Esophagus muscularis mucosa (tissue), 4 donors: ENCODE data around the gene EXOC7. TPM values are rescaled to one million over a fixed set of nuclear protein-coding genes. Genes with fewer than 3 reads are reported as not detected.

Experiments
- DNase-seq: peaks from one replicate; pipeline ENCODE4 v3.0.0-alpha.2; 2017; ENCODE audit errors: extremely low spot score
- H3K27ac ChIP-seq, 4 donors: fragments of 200-600 bp; sonication (generic); replicated peaks in 1 of 4; 1 replicate in 3 of 4; 2 replicates in 1 of 4; pipeline ENCODE4 v1.5.1; 2016 to 2019; ENCODE audit warnings: mild to moderate bottlenecking in 1 of 4
- H3K27me3 ChIP-seq, 4 donors: fragments of 200-600 bp; sonication (generic); one replicate each; pipeline versions ENCODE4 v1.5.1 to v1.6.0; 2016 to 2019
- H3K36me3 ChIP-seq, 4 donors: fragments of 200-600 bp; sonication (generic); one replicate each; pipeline ENCODE4 v1.5.1; 2016 to 2019
- H3K4me1 ChIP-seq, 4 donors: fragments of 200-600 bp; sonication (generic); one replicate each; pipeline ENCODE4 v1.5.1; 2016 to 2019
- H3K4me3 ChIP-seq, 4 donors: fragments of 200-600 bp; sonication (generic); 1 replicate in 2 of 4; 2 replicates in 2 of 4; pipeline ENCODE4 v1.5.1; 2016 to 2019; ENCODE audit warnings: mild to moderate bottlenecking in 4 of 4, moderate library complexity in 1 of 4
- H3K9me3 ChIP-seq, 4 donors: fragments of 200-600 bp; sonication (generic); 1 replicate in 3 of 4; 2 replicates in 1 of 4; pipeline ENCODE4 v1.5.1; 2016 to 2019
- EP300 ChIP-seq: sonication (generic); formaldehyde crosslinking; IDR thresholded peaks from one replicate; pipeline ENCODE4 v1.6.1; 2017; ENCODE audit warnings: antibody characterized with exemption
- POLR2A ChIP-seq: fragments of 450-650 bp; IDR thresholded peaks from one replicate; pipeline ENCODE4 v1.6.1; 2017; ENCODE audit warnings: antibody characterized with exemption, moderate library complexity, mild to moderate bottlenecking, low read depth
- POLR2AphosphoS5 ChIP-seq, 2 donors: sonication (generic); formaldehyde crosslinking; IDR thresholded peaks; one replicate each; pipeline ENCODE4 v1.6.1; 2017; ENCODE audit warnings: antibody characterized with exemption in 2 of 2
- WGBS: methylation state at CpG from one replicate; pipeline ENCODE4 v1.1.5; 2018; 5-methylcytosine and 5-hydroxymethylcytosine counted together
- intact Hi-C: fragments of 100-400 bp; cut with DNase I; formaldehyde crosslinking; loops from one replicate; pipeline ENCODE4 v1.15.1; 2023
- total RNA-seq, 4 donors: library from RNA; depleted of rRNA; stranded (reverse); fragments of >200 nt; gene quantifications; one replicate each; pipeline versions ENCODE4 v1.1.0 to v1.2.1, GENCODE V29; 2016
- TF ChIP-seq, protein P1 (sequence below), 3 experiments: fragments of 200-600 bp in 2 of 3; fragments of 450-650 bp in 1 of 3; sonication (generic) in 2 of 3; IDR thresholded peaks; one replicate each; pipeline ENCODE4 v1.5.1; 2017 to 2019; ENCODE audit warnings: antibody characterized with exemption in 3 of 3, mild to moderate bottlenecking in 2 of 3, moderate library complexity in 1 of 3

Gene EXOC7
- total RNA-seq, 4 donors from 2014 or later, result 65.2 to 94.4 (median 77.1) TPM

DNA sequence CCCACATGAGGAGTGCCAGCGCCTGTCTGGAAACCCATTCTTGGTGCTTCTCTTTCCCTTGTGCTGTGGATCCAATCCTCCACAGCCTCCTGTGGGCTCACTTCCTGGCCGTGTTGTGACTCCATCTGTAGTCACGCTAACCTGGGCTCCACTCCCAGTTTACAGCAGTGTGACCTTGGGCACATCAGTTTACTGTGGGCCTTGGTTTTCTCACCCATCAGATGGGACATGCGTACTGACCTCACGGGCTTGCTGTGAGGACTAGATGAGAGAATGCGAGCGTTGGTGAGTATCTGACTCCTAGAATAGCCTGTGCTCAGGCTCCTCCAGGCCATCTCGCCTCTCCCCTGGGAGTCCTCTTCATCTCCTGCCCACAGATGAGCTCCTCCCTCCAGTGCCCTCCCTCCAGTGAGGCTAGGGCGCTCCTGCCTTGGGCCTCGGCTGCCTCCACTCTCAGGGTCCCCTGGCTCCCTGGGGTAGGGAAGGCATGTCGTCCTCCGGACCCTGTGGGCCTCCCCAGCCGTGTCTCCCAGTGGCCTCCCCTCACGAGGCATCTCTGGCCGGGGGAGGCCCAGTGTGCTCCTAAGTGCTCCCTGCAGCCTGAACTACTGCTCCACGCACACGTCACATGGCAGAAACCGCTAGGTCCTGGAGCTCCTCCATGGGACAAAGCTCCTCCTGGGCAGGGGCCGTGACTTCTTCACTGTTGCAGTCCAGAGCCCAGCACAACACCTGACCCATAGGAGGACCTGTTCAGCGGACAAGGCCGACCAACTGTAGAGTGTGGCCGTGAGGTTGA lies 42.7 kb upstream of the EXOC7 start:
- TF ChIP-seq POLR2A (no peak), POLR2AphosphoS5 (IDR thresholded peaks at IDR 0.05) (no peak), EP300 (no peak)
- TF ChIP-seq, protein P1, sequence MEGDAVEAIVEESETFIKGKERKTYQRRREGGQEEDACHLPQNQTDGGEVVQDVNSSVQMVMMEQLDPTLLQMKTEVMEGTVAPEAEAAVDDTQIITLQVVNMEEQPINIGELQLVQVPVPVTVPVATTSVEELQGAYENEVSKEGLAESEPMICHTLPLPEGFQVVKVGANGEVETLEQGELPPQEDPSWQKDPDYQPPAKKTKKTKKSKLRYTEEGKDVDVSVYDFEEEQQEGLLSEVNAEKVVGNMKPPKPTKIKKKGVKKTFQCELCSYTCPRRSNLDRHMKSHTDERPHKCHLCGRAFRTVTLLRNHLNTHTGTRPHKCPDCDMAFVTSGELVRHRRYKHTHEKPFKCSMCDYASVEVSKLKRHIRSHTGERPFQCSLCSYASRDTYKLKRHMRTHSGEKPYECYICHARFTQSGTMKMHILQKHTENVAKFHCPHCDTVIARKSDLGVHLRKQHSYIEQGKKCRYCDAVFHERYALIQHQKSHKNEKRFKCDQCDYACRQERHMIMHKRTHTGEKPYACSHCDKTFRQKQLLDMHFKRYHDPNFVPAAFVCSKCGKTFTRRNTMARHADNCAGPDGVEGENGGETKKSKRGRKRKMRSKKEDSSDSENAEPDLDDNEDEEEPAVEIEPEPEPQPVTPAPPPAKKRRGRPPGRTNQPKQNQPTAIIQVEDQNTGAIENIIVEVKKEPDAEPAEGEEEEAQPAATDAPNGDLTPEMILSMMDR (IDR thresholded peaks at IDR 0.05), result no peak
- H3K4me3 ChIP-seq, result no peak overlapping the region
- no peaks in the 10 kb centered on the region for H3K9me3 ChIP-seq
- no peak for DNase-seq
- no peak overlapping the region for H3K27ac ChIP-seq
- no peaks in the 10 kb centered on the region for H3K36me3 ChIP-seq
- no peaks in the 10 kb centered on the region for H3K27me3 ChIP-seq
- 88% methylated on average over 9 of the region's 22 CpGs for WGBS
- intact Hi-C loops, result no loop called here
- peaks cover 17 to 32% (median 25%) of the 10 kb centered on the region in 4 donors for H3K4me1 ChIP-seq

DNA sequence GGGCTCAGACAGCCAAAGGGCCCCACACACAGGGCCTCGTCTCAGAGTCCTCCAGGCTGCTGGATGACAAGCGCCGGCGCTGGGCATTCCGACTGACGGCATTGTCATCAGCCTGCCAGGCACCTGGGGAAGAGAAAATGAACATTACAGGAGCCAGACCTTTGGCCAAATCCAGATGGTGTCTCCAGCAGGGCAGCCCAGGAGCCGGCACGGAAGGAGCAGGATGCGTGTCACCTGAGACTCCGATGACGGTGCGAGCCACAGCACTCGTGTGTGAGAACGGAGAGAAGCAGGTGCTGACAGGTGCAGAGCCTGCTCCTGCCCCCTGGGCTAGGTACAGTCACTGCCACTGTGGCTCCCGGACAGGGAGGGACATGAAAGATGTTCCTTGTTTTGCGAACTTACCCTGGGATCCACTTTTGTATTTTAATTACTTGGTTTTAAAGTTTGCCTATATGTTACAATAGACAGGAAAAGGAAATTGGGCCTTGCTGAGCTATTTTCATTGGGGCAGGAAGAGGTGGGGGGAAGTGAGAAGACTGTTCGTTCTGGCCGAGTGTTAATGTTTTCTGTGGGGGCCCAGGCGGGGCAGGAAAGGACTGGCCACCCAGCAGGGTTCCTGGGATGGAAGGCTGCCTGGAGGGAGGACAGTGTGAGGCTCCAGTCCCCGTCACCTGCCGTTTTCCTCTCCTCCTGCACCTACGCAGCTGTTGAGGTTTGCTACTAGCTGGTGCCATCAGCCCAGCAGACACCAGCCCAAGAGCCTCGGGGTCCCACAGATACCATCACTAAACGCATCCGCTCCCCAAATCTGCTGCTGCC lies 41.9 kb upstream of the EXOC7 start:
- 72% methylated on average over 25 of the region's 25 CpGs for WGBS
- no peak for DNase-seq
- H3K27me3 ChIP-seq, result peaks cover 0 to 7% (median 2%) of the 10 kb centered on the region in 4 donors
- no peak for TF ChIP-seq POLR2A
- TF ChIP-seq POLR2AphosphoS5 (IDR thresholded peaks at IDR 0.05), result no peak
- TF ChIP-seq, protein P1 (IDR thresholded peaks at IDR 0.05), result no peak
- TF ChIP-seq EP300, result no peak
- peaks cover 22 to 32% (median 27%) of the 10 kb centered on the region in 4 donors for H3K4me1 ChIP-seq
- intact Hi-C loops, result no loop called here
- H3K4me3 ChIP-seq, result peak overlapping the region in 1 of 4 donors; percentile 1
- H3K27ac ChIP-seq, result no peak overlapping the region
- no peaks in the 10 kb centered on the region for H3K36me3 ChIP-seq
- H3K9me3 ChIP-seq, result no peaks in the 10 kb centered on the region

DNA sequence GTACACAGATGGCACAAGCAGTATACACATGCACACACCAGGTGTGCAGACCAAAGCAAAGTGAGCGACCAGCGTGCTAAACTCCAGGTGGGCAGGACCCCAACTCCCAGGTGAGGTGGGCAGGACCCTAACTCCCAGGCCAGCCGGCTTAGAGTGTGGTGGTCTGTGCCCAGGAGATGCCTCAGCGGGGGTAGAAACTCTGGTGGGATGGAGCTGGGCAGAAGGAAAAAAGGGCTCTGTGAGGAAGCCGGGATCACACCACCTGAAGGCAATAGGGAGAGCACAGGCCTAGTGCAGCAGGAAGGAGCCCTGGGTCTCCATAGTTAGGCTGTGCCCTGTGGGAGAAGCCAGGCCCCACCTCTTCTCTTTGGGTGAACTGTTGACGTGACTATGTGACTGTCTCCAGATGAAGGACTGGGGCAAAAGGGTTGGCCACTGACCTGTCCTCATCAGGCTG lies 39.0 kb upstream of the EXOC7 start:
- WGBS, result 95% methylated on average over 6 of the region's 6 CpGs
- H3K4me3 ChIP-seq, result no peak overlapping the region
- H3K27ac ChIP-seq, result no peak overlapping the region
- H3K36me3 ChIP-seq, result no peaks in the 10 kb centered on the region
- DNase-seq, result no peak
- intact Hi-C loops, result no loop called here
- TF ChIP-seq, protein P1 (IDR thresholded peaks at IDR 0.05), result no peak
- TF ChIP-seq POLR2A (no peak), POLR2AphosphoS5 (IDR thresholded peaks at IDR 0.05) (no peak), EP300 (no peak)
- H3K9me3 ChIP-seq, result no peaks in the 10 kb centered on the region
- H3K4me1 ChIP-seq, result peaks cover 35 to 46% (median 41%) of the 10 kb centered on the region in 4 donors
- peaks cover 0 to 35% (median 30%) of the 10 kb centered on the region in 4 donors for H3K27me3 ChIP-seq

DNA sequence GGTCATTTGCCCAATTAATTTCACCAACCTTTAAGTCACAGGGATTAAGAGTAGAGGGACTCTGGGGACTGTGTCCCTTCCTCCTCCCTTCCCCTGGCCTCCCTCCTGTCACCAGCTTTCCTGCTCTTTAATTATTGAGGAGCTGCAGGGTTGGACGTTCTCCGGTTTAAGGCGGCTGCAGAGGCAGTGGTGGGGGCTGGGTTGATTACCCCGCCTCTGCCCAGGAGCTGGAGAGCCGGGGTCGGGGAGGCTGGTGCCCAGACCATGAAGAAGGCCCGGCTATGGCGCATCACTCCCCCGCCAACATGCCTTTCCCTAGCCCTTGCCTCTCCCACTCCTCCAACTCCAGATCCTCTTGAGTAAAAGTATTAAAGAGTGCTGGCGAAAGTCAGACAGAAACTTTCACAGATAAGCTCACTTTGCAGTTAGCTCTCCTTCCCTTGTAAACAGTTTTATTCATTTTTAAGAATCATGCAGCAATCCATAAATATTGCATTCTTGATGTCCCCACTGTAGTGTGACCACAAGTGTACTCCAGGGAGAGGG lies 38.5 kb upstream of the EXOC7 start:
- no peak for DNase-seq
- no peak overlapping the region for H3K4me3 ChIP-seq

More for the DNA sequence above, 38.5 kb upstream of the EXOC7 start:
- WGBS, result 68% methylated on average over 10 of the region's 10 CpGs
- H3K9me3 ChIP-seq, result no peaks in the 10 kb centered on the region
- no peaks in the 10 kb centered on the region for H3K36me3 ChIP-seq
- H3K27me3 ChIP-seq, result peaks cover 0 to 40% (median 35%) of the 10 kb centered on the region in 4 donors
- peaks cover 35 to 51% (median 45%) of the 10 kb centered on the region in 4 donors for H3K4me1 ChIP-seq
- TF ChIP-seq POLR2A, result no peak
- no peak for TF ChIP-seq POLR2AphosphoS5 (IDR thresholded peaks at IDR 0.05)
- TF ChIP-seq EP300, result no peak
- TF ChIP-seq, protein P1 (IDR thresholded peaks at IDR 0.05), result no peak
- no peak overlapping the region for H3K27ac ChIP-seq
- intact Hi-C loops, result no loop called here
